WTC11 (cell line): ENCODE data around the gene VWC2.

Experiments used
- CBFB ChIP-seq: sonication (generic); formaldehyde crosslinking; IDR thresholded peaks from 2 replicates; pipeline ENCODE4 v1.8.1; 2022; ENCODE audit warnings: mild to moderate bottlenecking, low read depth, missing genetic modification reagents
- EMX1 ChIP-seq: fragments of 250-450 bp; sonication (Bioruptor Pico); IDR thresholded peaks from 2 replicates; pipeline ENCODE4 v1.8.0; 2021; ENCODE audit warnings: mild to moderate bottlenecking
- FOXP1 ChIP-seq: sonication (generic); formaldehyde crosslinking; IDR thresholded peaks from 2 replicates; pipeline ENCODE4 v1.8.0; 2022; ENCODE audit warnings: missing genetic modification reagents, mild to moderate bottlenecking, moderate library complexity, borderline replicate concordance
- NR2C2 ChIP-seq: sonication (generic); formaldehyde crosslinking; IDR thresholded peaks from 2 replicates; pipeline ENCODE4 v1.8.0; 2022; ENCODE audit warnings: mild to moderate bottlenecking, missing genetic modification reagents
- ZNF232 ChIP-seq: sonication (generic); formaldehyde crosslinking; IDR thresholded peaks from 2 replicates; pipeline ENCODE4 v1.8.0; 2022; ENCODE audit warnings: mild to moderate bottlenecking, missing genetic modification reagents
- TF ChIP-seq, protein P1 (sequence below): fragments of 200-600 bp; IDR thresholded peaks from 2 replicates; pipeline ENCODE4 v1.8.0; 2022; ENCODE audit warnings: antibody characterized with exemption
- TF ChIP-seq, protein P2 (sequence below): sonication (generic); formaldehyde crosslinking; IDR thresholded peaks from 2 replicates; pipeline ENCODE4 v1.8.1; 2022; ENCODE audit warnings: mild to moderate bottlenecking, missing genetic modification reagents, moderate library complexity, borderline replicate concordance
- TF ChIP-seq, protein P3 (sequence below): sonication (generic); formaldehyde crosslinking; conservative IDR thresholded peaks from 2 replicates; pipeline ENCODE4 v1.8.1; 2022; ENCODE audit warnings: mild to moderate bottlenecking, missing genetic modification reagents
- TF ChIP-seq, protein P4 (sequence below): sonication (generic); formaldehyde crosslinking; IDR thresholded peaks from 2 replicates; pipeline ENCODE4 v1.8.1; 2022; ENCODE audit warnings: missing genetic modification reagents, borderline replicate concordance
- TF ChIP-seq, protein P5 (sequence below): sonication (generic); formaldehyde crosslinking; IDR thresholded peaks from 2 replicates; pipeline ENCODE4 v1.8.0; 2022; ENCODE audit warnings: mild to moderate bottlenecking, missing genetic modification reagents

DNA sequence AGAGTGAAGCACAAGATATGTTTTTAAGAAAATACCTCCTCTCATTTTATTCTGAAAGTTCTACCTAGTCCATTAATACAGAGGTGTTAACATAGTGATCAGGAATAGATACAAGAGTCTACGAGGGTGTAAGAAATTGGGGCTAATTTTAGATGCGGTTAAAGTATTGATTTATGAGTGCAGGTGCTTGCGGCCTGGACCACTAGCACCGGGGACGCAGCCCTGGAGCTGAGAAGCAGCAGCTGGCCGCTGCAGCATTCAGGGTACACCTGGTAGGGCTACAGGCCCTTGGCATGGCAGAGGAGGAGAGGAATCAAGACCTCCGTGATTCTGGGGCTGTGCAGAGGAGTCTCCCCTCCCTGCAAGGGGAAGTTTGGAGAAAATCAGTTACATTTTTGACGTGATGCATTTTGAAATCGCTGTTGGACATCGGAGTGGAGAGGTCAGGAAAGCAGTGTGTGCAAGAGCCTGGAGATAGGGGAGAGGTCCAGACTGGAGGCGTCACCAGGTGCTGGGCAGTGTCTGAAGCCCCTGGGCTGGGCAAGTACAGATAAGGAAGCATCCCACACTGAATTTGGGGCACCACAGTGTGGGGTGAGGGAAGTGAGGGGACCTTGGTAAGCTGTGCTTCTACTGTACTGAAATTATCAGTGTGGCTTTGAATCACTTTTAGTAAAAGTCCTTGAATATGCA lies 112.3 kb downstream of the VWC2 start:
- TF ChIP-seq, protein P1, sequence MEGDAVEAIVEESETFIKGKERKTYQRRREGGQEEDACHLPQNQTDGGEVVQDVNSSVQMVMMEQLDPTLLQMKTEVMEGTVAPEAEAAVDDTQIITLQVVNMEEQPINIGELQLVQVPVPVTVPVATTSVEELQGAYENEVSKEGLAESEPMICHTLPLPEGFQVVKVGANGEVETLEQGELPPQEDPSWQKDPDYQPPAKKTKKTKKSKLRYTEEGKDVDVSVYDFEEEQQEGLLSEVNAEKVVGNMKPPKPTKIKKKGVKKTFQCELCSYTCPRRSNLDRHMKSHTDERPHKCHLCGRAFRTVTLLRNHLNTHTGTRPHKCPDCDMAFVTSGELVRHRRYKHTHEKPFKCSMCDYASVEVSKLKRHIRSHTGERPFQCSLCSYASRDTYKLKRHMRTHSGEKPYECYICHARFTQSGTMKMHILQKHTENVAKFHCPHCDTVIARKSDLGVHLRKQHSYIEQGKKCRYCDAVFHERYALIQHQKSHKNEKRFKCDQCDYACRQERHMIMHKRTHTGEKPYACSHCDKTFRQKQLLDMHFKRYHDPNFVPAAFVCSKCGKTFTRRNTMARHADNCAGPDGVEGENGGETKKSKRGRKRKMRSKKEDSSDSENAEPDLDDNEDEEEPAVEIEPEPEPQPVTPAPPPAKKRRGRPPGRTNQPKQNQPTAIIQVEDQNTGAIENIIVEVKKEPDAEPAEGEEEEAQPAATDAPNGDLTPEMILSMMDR = no peak
- TF ChIP-seq, protein P2, sequence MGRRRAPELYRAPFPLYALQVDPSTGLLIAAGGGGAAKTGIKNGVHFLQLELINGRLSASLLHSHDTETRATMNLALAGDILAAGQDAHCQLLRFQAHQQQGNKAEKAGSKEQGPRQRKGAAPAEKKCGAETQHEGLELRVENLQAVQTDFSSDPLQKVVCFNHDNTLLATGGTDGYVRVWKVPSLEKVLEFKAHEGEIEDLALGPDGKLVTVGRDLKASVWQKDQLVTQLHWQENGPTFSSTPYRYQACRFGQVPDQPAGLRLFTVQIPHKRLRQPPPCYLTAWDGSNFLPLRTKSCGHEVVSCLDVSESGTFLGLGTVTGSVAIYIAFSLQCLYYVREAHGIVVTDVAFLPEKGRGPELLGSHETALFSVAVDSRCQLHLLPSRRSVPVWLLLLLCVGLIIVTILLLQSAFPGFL = no peak
- TF ChIP-seq NR2C2 (CRISPR knock-in tag) (no peak), ZNF232 (CRISPR knock-in tag) (no peak), FOXP1 (CRISPR knock-in tag) (no peak), CBFB (CRISPR knock-in tag) (no peak), EMX1 (no peak)
- TF ChIP-seq, protein P3, sequence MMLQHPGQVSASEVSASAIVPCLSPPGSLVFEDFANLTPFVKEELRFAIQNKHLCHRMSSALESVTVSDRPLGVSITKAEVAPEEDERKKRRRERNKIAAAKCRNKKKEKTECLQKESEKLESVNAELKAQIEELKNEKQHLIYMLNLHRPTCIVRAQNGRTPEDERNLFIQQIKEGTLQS = no peak
- TF ChIP-seq, protein P4, sequence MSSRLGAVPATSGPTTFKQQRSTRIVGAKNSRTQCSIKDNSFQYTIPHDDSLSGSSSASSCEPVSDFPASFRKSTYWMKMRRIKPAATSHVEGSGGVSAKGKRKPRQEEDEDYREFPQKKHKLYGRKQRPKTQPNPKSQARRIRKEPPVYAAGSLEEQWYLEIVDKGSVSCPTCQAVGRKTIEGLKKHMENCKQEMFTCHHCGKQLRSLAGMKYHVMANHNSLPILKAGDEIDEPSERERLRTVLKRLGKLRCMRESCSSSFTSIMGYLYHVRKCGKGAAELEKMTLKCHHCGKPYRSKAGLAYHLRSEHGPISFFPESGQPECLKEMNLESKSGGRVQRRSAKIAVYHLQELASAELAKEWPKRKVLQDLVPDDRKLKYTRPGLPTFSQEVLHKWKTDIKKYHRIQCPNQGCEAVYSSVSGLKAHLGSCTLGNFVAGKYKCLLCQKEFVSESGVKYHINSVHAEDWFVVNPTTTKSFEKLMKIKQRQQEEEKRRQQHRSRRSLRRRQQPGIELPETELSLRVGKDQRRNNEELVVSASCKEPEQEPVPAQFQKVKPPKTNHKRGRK (CRISPR knock-in tag) = no peak
- TF ChIP-seq, protein P5, sequence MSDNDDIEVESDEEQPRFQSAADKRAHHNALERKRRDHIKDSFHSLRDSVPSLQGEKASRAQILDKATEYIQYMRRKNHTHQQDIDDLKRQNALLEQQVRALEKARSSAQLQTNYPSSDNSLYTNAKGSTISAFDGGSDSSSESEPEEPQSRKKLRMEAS = no peak
